ENCODE results near the gene PCDH19. TPM values are rescaled to one million over a fixed set of nuclear protein-coding genes. Genes with fewer than 3 reads are reported as not detected.

Gene PCDH19
- total RNA-seq, 3 donors from 2014 or later, result 1.6 to 2.6 (median 1.8) TPM

GRCh38 chrX:100265179-100265578, 144.9 kb downstream of the PCDH19 start:
- TF ChIP-seq POLR2A (IDR thresholded peaks at IDR 0.05) (no peak), CTCF (IDR thresholded peaks at IDR 0.05) (no peak), POLR2AphosphoS5 (IDR thresholded peaks at IDR 0.05) (no peak)
- H3K27ac ChIP-seq, result no peak overlapping the region
- peaks cover 0 to under 1% of the 10 kb centered on the region in 2 donors for H3K9me3 ChIP-seq
- no peak for DNase-seq (ENCODE audit: low spot score in 2 of 2)
- no peak overlapping the region for H3K4me3 ChIP-seq
- intact Hi-C loops (cut with DNase I; ENCODE audit: low total_unique reads), result no loop called here
- no peaks in the 10 kb centered on the region for H3K4me1 ChIP-seq
- peaks cover 0 to 26% of the 10 kb centered on the region in 2 donors for H3K27me3 ChIP-seq
- no peaks in the 10 kb centered on the region for H3K36me3 ChIP-seq

GRCh38 chrX:100264200-100264599, 145.9 kb downstream of the PCDH19 start:
- Histone ChIP-seq H3K4me3 (no peak overlapping the region), H3K9me3 (no peaks in the 10 kb centered on the region)
- intact Hi-C loops (cut with DNase I; ENCODE audit: low total_unique reads), result no loop called here

DNA sequence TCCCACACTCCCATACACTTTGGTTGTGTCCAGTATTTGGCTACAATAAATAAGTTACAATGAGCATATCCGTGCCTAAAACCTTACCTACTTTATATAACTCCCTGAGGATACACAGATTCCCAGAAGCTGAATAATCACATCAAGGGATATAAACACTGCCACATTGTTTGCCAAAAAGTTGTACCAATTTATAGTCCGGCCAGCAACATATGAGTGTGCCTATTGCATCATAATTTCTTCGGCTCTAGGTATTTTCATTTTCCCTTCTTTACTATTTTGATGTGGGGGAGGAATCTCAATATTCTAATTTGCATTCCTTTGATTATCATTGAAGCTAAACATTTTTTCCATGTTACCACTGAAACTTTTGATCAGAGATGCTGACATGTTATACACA, 146.4 kb downstream of the PCDH19 start:
- intact Hi-C loops (cut with DNase I; ENCODE audit: low total_unique reads), result no loop called here
- no peak overlapping the region for H3K4me3 ChIP-seq
- no peaks in the 10 kb centered on the region for H3K36me3 ChIP-seq
- H3K4me1 ChIP-seq, result no peaks in the 10 kb centered on the region
- H3K27me3 ChIP-seq, result peaks cover 0 to 26% of the 10 kb centered on the region in 2 donors
- DNase-seq (ENCODE audit: low spot score in 2 of 2), result no peak
- no peak for TF ChIP-seq POLR2A (IDR thresholded peaks at IDR 0.05)
- H3K9me3 ChIP-seq, result no peaks in the 10 kb centered on the region
- H3K27ac ChIP-seq, result no peak overlapping the region

More at GRCh38 chrX:100264200-100264599, 145.9 kb downstream of the PCDH19 start:
- TF ChIP-seq POLR2A (IDR thresholded peaks at IDR 0.05) (no peak), POLR2AphosphoS5 (IDR thresholded peaks at IDR 0.05) (no peak), CTCF (IDR thresholded peaks at IDR 0.05) (no peak)
- Histone ChIP-seq H3K27me3 (peaks cover 0 to 26% of the 10 kb centered on the region in 2 donors), H3K27ac (no peak overlapping the region), H3K4me1 (no peaks in the 10 kb centered on the region), H3K36me3 (no peaks in the 10 kb centered on the region)
- DNase-seq (ENCODE audit: low spot score in 2 of 2), result no peak

GRCh38 chrX:100248885-100249493, 161.1 kb downstream of the PCDH19 start:
- TF ChIP-seq CTCF (IDR thresholded peaks at IDR 0.05), result no peak
- no peak for TF ChIP-seq POLR2AphosphoS5 (IDR thresholded peaks at IDR 0.05)
- TF ChIP-seq POLR2A (IDR thresholded peaks at IDR 0.05), result no peak
- intact Hi-C loops (cut with DNase I; ENCODE audit: low total_unique reads), result no loop called here
- Histone ChIP-seq H3K27me3 (peaks cover 0 to 38% of the 10 kb centered on the region in 2 donors), H3K9me3 (peaks cover 0 to 14% of the 10 kb centered on the region in 2 donors), H3K4me3 (no peak overlapping the region), H3K27ac (no peak overlapping the region), H3K4me1 (no peaks in the 10 kb centered on the region), H3K36me3 (no peaks in the 10 kb centered on the region)
- no peak for DNase-seq (ENCODE audit: low spot score in 2 of 2)

DNA sequence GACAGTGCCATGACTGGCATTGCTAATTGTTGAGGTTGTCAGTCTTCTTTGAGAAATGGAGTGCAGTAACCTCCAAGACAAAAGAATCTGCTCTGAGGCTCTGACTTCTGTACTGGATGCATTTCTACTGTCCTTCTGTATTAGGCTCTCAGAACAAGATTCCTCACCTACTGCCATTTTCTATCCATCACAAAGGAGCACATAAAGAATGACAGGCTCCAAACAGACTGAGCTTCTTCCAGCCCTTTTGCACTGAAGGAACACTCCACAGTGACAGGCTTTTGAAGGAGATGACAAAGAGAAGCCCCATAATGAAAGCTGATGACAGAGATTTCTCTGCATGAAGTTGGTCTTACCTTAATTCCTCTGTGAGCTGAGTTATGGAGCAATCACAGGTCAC, 162.2 kb downstream of the PCDH19 start:
- H3K27ac ChIP-seq, result no peak overlapping the region
- intact Hi-C loops (cut with DNase I; ENCODE audit: low total_unique reads), result no loop called here
- no peaks in the 10 kb centered on the region for H3K36me3 ChIP-seq
- DNase-seq (ENCODE audit: low spot score in 2 of 2), result no peak
- no peaks in the 10 kb centered on the region for H3K4me1 ChIP-seq
- no peak overlapping the region for H3K4me3 ChIP-seq
- TF ChIP-seq POLR2AphosphoS5 (IDR thresholded peaks at IDR 0.05) (no peak), POLR2A (IDR thresholded peaks at IDR 0.05) (no peak), CTCF (IDR thresholded peaks at IDR 0.05) (no peak)
- peaks cover 0 to 12% of the 10 kb centered on the region in 2 donors for H3K9me3 ChIP-seq
- H3K27me3 ChIP-seq, result peaks cover 0 to 39% of the 10 kb centered on the region in 2 donors

Data from breast epithelium (tissue), 4 donors.